Type B pancreatic cell (in vitro differentiated cells): ENCODE data around the gene ACOT13. TPM values are rescaled to one million over a fixed set of nuclear protein-coding genes. Genes with fewer than 3 reads are reported as not detected.
A peak's percentile ranks its signal among the peaks of the same experiment; 100 is the strongest.
"Not testable (repeated sequence)": the region's sequence is repeated elsewhere in the genome, so short reads cannot be mapped to it uniquely, and the experiment has no call there.

ENCODE experiments used
- DNase-seq: peaks from one replicate; pipeline ENCODE4 v3.0.0; 2021; ENCODE audit warnings: mixed read lengths; ENCODE audit not compliant: unreplicated experiment; ENCODE audit errors: extremely low spot score
- H3K27ac Mint-ChIP-seq: 2 replicates; pipeline ENCODE4 v1.8.0; 2021; ENCODE audit warnings: mild to moderate bottlenecking, mixed read lengths
- H3K27me3 Mint-ChIP-seq: 2 replicates; pipeline ENCODE4 v1.8.0; 2021; ENCODE audit warnings: mixed read lengths
- H3K36me3 Mint-ChIP-seq: 2 replicates; pipeline ENCODE4 v1.8.0; 2021; ENCODE audit warnings: mixed read lengths
- H3K4me1 Mint-ChIP-seq: one replicate; pipeline ENCODE4 v1.8.0; 2021; ENCODE audit warnings: mixed read lengths; ENCODE audit not compliant: unreplicated experiment
- H3K4me3 Mint-ChIP-seq: 2 replicates; pipeline ENCODE4 v1.8.0; 2021; ENCODE audit warnings: mild to moderate bottlenecking, mixed read lengths
- H3K9me3 Mint-ChIP-seq: 2 replicates; pipeline ENCODE4 v1.8.0; 2021; ENCODE audit warnings: mixed read lengths
- CTCF ChIP-seq: fragments of 200-600 bp; sonication (generic); conservative IDR thresholded peaks from 2 replicates; pipeline ENCODE4 v1.5.0; 2021; ENCODE audit warnings: antibody characterized with exemption, mild to moderate bottlenecking
- total RNA-seq: library from RNA; stranded (reverse); gene quantifications from 2 replicates; pipeline ENCODE4 v1.2.1, GENCODE V29; 2021; ENCODE audit warnings: low replicate concordance

Gene ACOT13
- total RNA-seq, 1 donor from 2014 or later: 24.7 TPM

GRCh38 chr6:24695635-24696034 is 28.8 kb downstream of the ACOT13 start:
- H3K36me3 Mint-ChIP-seq, H3K4me3 Mint-ChIP-seq, H3K27ac Mint-ChIP-seq, H3K4me1 Mint-ChIP-seq, DNase-seq, H3K9me3 Mint-ChIP-seq, H3K27me3 Mint-ChIP-seq: not testable (repeated sequence)
- peak; percentile 74 for TF ChIP-seq CTCF

- no peak overlapping the region for H3K27ac Mint-ChIP-seq
- H3K27me3 Mint-ChIP-seq: no peaks in the 10 kb centered on the region
- H3K4me1 Mint-ChIP-seq: peaks cover 4% of the 10 kb centered on the region
- H3K4me3 Mint-ChIP-seq: no peak overlapping the region
- H3K9me3 Mint-ChIP-seq: no peaks in the 10 kb centered on the region
- peaks cover 8% of the 10 kb centered on the region for H3K36me3 Mint-ChIP-seq
- DNase-seq: no peak
- no peak for TF ChIP-seq CTCF
Observed at GRCh38 chr6:24696097-24696496, 29.2 kb downstream of the ACOT13 start.

- Mint-ChIP-seq H3K4me3 (no peak overlapping the region), H3K36me3 (peaks cover 12% of the 10 kb centered on the region), H3K9me3 (no peaks in the 10 kb centered on the region), H3K27ac (no peak overlapping the region), H3K4me1 (peaks cover 4% of the 10 kb centered on the region), H3K27me3 (no peaks in the 10 kb centered on the region)
- no peak for DNase-seq
- TF ChIP-seq CTCF: no peak
Observed at GRCh38 chr6:24699521-24700359, 32.9 kb downstream of the ACOT13 start.

GRCh38 chr6:24702720-24703282 is 35.9 kb downstream of the ACOT13 start:
- Mint-ChIP-seq H3K27me3 (no peaks in the 10 kb centered on the region), H3K36me3 (peaks cover 27% of the 10 kb centered on the region), H3K4me3 (no peak overlapping the region), H3K27ac (no peak overlapping the region), H3K9me3 (no peaks in the 10 kb centered on the region), H3K4me1 (no peaks in the 10 kb centered on the region)
- DNase-seq: no peak
- no peak for TF ChIP-seq CTCF

GRCh38 chr6:24704468-24704867 is 37.6 kb downstream of the ACOT13 start:
- TF ChIP-seq CTCF: no peak
- Mint-ChIP-seq H3K9me3 (no peaks in the 10 kb centered on the region), H3K4me3 (no peak overlapping the region), H3K27ac (no peak overlapping the region), H3K4me1 (no peaks in the 10 kb centered on the region), H3K27me3 (no peaks in the 10 kb centered on the region), H3K36me3 (peaks cover 32% of the 10 kb centered on the region)
- DNase-seq: no peak
